Endothelial cell of umbilical vein (primary cell): ENCODE data around the gene NR4A3. TPM values are rescaled to one million over a fixed set of nuclear protein-coding genes. Genes with fewer than 3 reads are reported as not detected.

Experiments used
- BruUV-seq: library from RNA; stranded (reverse); fragments of 400-500 nt; replicated peaks from 2 replicates; lab custom pipeline; 2021; lab: Mats Ljungman, UMichigan
- CTCF ChIA-PET: fragments of 300-600, 350-600 bp; sonication (Branson Sonifier 250); formaldehyde crosslinking; loops from one replicate; lab custom pipeline; 2021; ENCODE audit warnings: antibody characterized with exemption, inconsistent platforms; lab: Charles Lee
- POLR2A ChIA-PET: fragments of 300-600, 350-600 bp; sonication (Branson Sonifier 250); formaldehyde crosslinking; loops from one replicate; lab custom pipeline; 2021; ENCODE audit warnings: antibody characterized with exemption, inconsistent platforms; lab: Charles Lee
- DNase-seq: peaks from one replicate; pipeline ENCODE4 v3.0.0-alpha.2; 2011; ENCODE audit warnings: low read depth, low spot score
- FAIRE-seq: peaks from 2 replicates; lab custom pipeline; 2011; peaks lifted over from hg19 to GRCh38; lab: Jason Lieb, UNC
- H2AFZ ChIP-seq: 2 replicates; pipeline ENCODE4 v1.6.0; 2012; ENCODE audit warnings: low read depth, low read length, control low read depth, inconsistent platforms
- H3K27ac ChIP-seq: 2 replicates; pipeline ENCODE4 v1.5.1; 2011; ENCODE audit warnings: low read depth, mild to moderate bottlenecking, control low read depth, low read length, moderate library complexity; ENCODE audit not compliant: insufficient read depth
- H3K27me3 ChIP-seq, 2 experiments: 2 replicates each; pipeline versions ENCODE4 v1.6.0 to v1.6.1; 2011; ENCODE audit warnings: low read length in 2 of 2, mixed read lengths in 1 of 2; ENCODE audit not compliant: control insufficient read depth in 2 of 2, insufficient read depth in 2 of 2
- H3K36me3 ChIP-seq, 2 experiments: 2 replicates in 1 of 2; 3 replicates in 1 of 2; pipeline ENCODE4 v1.5.1; 2011; ENCODE audit warnings: low read length in 2 of 2, mild to moderate bottlenecking in 1 of 2, moderate library complexity in 1 of 2; ENCODE audit not compliant: control insufficient read depth in 2 of 2, insufficient read depth in 2 of 2; ENCODE audit errors: extremely low read depth in 1 of 2
- H3K4me1 ChIP-seq: 3 replicates; pipeline ENCODE4 v1.5.1; 2011; ENCODE audit warnings: mild to moderate bottlenecking, low read length; ENCODE audit not compliant: control insufficient read depth, insufficient read depth; ENCODE audit errors: extremely low read depth
- H3K4me2 ChIP-seq: 2 replicates; pipeline ENCODE4 v1.6.1; 2011; ENCODE audit warnings: low read length, control low read depth, mixed read lengths; ENCODE audit not compliant: insufficient read depth
- H3K4me3 ChIP-seq, 3 experiments: fragments of 200-600 bp in 1 of 3; sonication (generic), shearing (Covaris generic) in 1 of 3; replicated peaks in 1 of 3; 2 replicates each; pipeline ENCODE4 v1.5.1; 2011 to 2016; ENCODE audit warnings: control low read depth in 3 of 3, low read length in 3 of 3, mild to moderate bottlenecking in 2 of 3, inconsistent platforms in 1 of 3, low read depth in 1 of 3, moderate library complexity in 1 of 3; ENCODE audit not compliant: insufficient read depth in 1 of 3
- H3K79me2 ChIP-seq: 2 replicates; pipeline ENCODE4 v1.6.0; 2012; ENCODE audit warnings: low read length, inconsistent platforms; ENCODE audit not compliant: control insufficient read depth, insufficient read depth
- H3K9ac ChIP-seq: replicated peaks from 2 replicates; pipeline ENCODE3; 2011; ENCODE audit warnings: low read length, control low read depth; ENCODE audit not compliant: insufficient read depth; ENCODE audit errors: extremely low read depth
- H3K9me1 ChIP-seq: replicated peaks from 3 replicates; pipeline ENCODE4 v1.6.0; 2011; ENCODE audit warnings: mild to moderate bottlenecking, low read length; ENCODE audit not compliant: control insufficient read depth, insufficient read depth; ENCODE audit errors: extremely low read depth
- H3K9me3 ChIP-seq: replicated peaks from 2 replicates; pipeline ENCODE4 v1.5.1; 2012; ENCODE audit warnings: low read length, inconsistent platforms; ENCODE audit not compliant: control insufficient read depth, insufficient read depth
- H4K20me1 ChIP-seq: replicated peaks from 2 replicates; pipeline ENCODE3; 2011; ENCODE audit warnings: mild to moderate bottlenecking, low read length; ENCODE audit not compliant: control insufficient read depth, insufficient read depth; ENCODE audit errors: extremely low read depth
- CTCF ChIP-seq, 2 donors: IDR thresholded peaks; 1 replicate in 1 of 2; 2 replicates in 1 of 2; pipeline ENCODE4 v1.5.1; 2011; ENCODE audit warnings: low read length in 2 of 2, mild to moderate bottlenecking in 2 of 2, moderate library complexity in 2 of 2, control low read depth in 1 of 2, inconsistent platforms in 1 of 2, low read depth in 1 of 2; ENCODE audit not compliant: insufficient read depth in 1 of 2; ENCODE audit errors: extremely low read depth in 1 of 2
- EZH2 ChIP-seq: IDR thresholded peaks from 2 replicates; pipeline ENCODE4 v1.6.1; 2012; ENCODE audit warnings: borderline replicate concordance, low read depth, mild to moderate bottlenecking, moderate library complexity, low read length, inconsistent platforms; ENCODE audit not compliant: severe bottlenecking
- FOS ChIP-seq: IDR thresholded peaks from 2 replicates; pipeline ENCODE4 v1.6.1; 2011; ENCODE audit warnings: mild to moderate bottlenecking, low read length, moderate library complexity, borderline replicate concordance; ENCODE audit not compliant: insufficient read depth
- GATA2 ChIP-seq: IDR thresholded peaks from 2 replicates; pipeline ENCODE4 v1.7.0; 2011; ENCODE audit warnings: low read depth, mild to moderate bottlenecking, moderate library complexity, mixed read lengths, low read length; ENCODE audit not compliant: insufficient read length, insufficient read depth
- JUN ChIP-seq: IDR thresholded peaks from 2 replicates; pipeline ENCODE4 v1.6.1; 2011; ENCODE audit warnings: borderline replicate concordance, low read depth; ENCODE audit not compliant: insufficient read length, insufficient read depth
- MYC ChIP-seq: IDR thresholded peaks from one replicate; pipeline ENCODE4 v1.6.1; 2011; ENCODE audit warnings: mild to moderate bottlenecking, low read depth, low read length
- POLR2A ChIP-seq: IDR thresholded peaks from 2 replicates; pipeline ENCODE4 v1.6.1; 2012; ENCODE audit warnings: low read depth, mild to moderate bottlenecking, control low read depth, low read length
- POLR2AphosphoS5 ChIP-seq: IDR thresholded peaks from 2 replicates; pipeline ENCODE4 v1.6.1; 2012; ENCODE audit warnings: low read depth, mild to moderate bottlenecking, control low read depth, low read length, moderate library complexity; ENCODE audit not compliant: insufficient read depth
- dilution Hi-C: fragments of 300-500 bp; cut with MboI; formaldehyde crosslinking; loops from one replicate; pipeline ENCODE4 v1.15.0; 2019; ENCODE audit warnings: low sequenced_read_pairs; ENCODE audit not compliant: extremely low pct_ligation_motif_present
- intact Hi-C: fragments of 100-400 bp; cut with micrococcal nuclease; formaldehyde crosslinking; loops from one replicate; pipeline ENCODE4 v1.10.0; 2022
- polyA plus RNA-seq, 4 experiments: library from polyadenylated mRNA; depleted of rRNA in 3 of 4; stranded (reverse) in 3 of 4; unstranded in 1 of 4; fragments of >200 nt; gene quantifications; 2 replicates each; pipeline versions ENCODE4 v1.2.1 to v1.2.3, GENCODE V29; 2011 to 2012; ENCODE audit warnings: missing spikeins in 1 of 4
- total RNA-seq: library from RNA; stranded (reverse); gene quantifications from 2 replicates; pipeline ENCODE4 v1.2.3, GENCODE V29; 2021
- TF ChIP-seq, protein P1 (sequence below): IDR thresholded peaks from 2 replicates; pipeline ENCODE4 v1.6.1; 2011; ENCODE audit not compliant: insufficient read depth, insufficient read length

NR4A3 gene
- total and polyA plus RNA-seq, 2 donors (not counting 3 experiments of a cell fraction or from before 2014, with no cell fraction given): 0.11 to 0.22 TPM

DNA sequence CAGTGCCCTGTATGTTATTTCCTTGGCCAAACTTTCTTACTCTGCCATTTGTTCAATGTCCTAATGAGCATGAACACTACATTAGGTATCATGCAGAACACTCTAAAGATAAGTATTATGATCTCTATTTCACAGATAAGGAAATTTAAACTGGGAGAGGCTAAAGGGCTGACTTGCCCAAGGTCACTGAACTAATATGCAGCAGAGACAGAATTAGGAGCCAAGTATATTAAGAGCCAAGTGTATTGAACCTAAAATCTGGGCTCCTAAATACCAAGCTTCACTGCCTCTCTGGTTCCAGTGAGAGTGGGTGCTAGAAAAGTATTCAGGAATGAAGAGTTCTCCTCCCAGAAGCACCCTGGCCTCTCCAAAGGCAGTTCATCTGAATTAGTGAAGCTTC lies 13.5 kb downstream of the NR4A3 start:
- no TSS peak for BruUV-seq
- no peak overlapping the region for H3K4me3 ChIP-seq
- dilution Hi-C loops: no loop called here
- H3K9ac ChIP-seq: no peak overlapping the region
- POLR2A ChIA-PET: no interaction called here
- DNase-seq: no peak
- H3K27ac ChIP-seq: no peak overlapping the region
- no peaks in the 10 kb centered on the region for H4K20me1 ChIP-seq
- CTCF ChIA-PET: interaction anchor here (1.7 kb wide), 1 partner anchor 10 kb away, joined by 5 read pairs; no protein-coding TSS in a partner anchor
- peaks cover 11 to 20% of the 10 kb centered on the region in 2 experiments for H3K27me3 ChIP-seq
- no peaks in the 10 kb centered on the region for H3K79me2 ChIP-seq
- no peaks in the 10 kb centered on the region for H3K4me1 ChIP-seq
- intact Hi-C loops: no loop called here
- FAIRE-seq: no peak
- H3K9me1 ChIP-seq: no peaks in the 10 kb centered on the region
- no peak overlapping the region for H3K4me2 ChIP-seq
- no peaks in the 10 kb centered on the region for H3K9me3 ChIP-seq
- no peaks in the 10 kb centered on the region for H3K36me3 ChIP-seq
- H2AFZ ChIP-seq: no peak overlapping the region
- TF ChIP-seq MYC (no peak), POLR2AphosphoS5 (no peak), JUN (no peak), GATA2 (no peak), POLR2A (no peak), EZH2 (no peak), CTCF (IDR thresholded peaks at IDR 0.05; ENCODE audit: extremely low read depth in 1 of 2, insufficient read depth in 1 of 2, low read depth in 1 of 2, low read length in 2 of 2) (no peak), FOS (no peak)
- TF ChIP-seq, protein P1, sequence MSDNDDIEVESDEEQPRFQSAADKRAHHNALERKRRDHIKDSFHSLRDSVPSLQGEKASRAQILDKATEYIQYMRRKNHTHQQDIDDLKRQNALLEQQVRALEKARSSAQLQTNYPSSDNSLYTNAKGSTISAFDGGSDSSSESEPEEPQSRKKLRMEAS: no peak
